Inflammatory macrophage treated with lipopolysaccharide for 4 hours (primary cell): ENCODE results near the gene PDZD2.

ENCODE experiments used
- DNase-seq: peaks from one replicate; pipeline ENCODE4 v3.0.0-alpha.2; 2020

The PDZD2 gene

DNA sequence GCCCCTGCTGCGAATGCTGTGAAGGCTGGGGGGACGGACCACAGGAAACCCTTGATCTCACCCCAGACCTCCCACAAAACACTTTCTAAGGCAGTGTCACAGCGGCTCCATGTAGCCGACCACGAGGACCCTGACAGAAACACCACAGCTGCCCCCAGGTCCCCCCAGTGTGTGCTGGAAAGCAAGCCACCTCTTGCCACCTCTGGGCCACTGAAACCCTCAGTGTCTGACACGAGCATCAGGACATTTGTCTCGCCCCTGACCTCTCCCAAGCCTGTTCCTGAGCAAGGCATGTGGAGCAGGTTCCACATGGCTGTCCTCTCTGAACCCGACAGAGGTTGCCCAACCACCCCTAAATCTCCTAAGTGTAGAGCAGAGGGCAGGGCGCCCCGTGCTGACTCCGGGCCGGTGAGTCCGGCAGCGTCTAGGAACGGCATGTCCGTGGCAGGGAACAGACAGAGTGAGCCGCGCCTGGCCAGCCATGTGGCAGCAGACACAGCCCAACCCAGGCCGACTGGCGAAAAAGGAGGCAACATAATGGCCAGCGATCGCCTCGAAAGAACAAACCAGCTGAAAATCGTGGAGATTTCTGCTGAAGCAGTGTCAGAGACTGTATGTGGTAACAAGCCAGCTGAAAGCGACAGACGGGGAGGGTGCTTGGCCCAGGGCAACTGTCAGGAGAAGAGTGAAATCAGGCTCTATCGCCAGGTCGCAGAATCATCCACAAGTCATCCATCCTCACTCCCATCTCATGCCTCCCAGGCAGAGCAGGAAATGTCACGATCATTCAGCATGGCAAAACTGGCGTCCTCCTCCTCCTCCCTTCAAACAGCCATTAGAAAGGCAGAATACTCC, 450.4 kb downstream of the PDZD2 start:
- DNase-seq, result no peak

DNA sequence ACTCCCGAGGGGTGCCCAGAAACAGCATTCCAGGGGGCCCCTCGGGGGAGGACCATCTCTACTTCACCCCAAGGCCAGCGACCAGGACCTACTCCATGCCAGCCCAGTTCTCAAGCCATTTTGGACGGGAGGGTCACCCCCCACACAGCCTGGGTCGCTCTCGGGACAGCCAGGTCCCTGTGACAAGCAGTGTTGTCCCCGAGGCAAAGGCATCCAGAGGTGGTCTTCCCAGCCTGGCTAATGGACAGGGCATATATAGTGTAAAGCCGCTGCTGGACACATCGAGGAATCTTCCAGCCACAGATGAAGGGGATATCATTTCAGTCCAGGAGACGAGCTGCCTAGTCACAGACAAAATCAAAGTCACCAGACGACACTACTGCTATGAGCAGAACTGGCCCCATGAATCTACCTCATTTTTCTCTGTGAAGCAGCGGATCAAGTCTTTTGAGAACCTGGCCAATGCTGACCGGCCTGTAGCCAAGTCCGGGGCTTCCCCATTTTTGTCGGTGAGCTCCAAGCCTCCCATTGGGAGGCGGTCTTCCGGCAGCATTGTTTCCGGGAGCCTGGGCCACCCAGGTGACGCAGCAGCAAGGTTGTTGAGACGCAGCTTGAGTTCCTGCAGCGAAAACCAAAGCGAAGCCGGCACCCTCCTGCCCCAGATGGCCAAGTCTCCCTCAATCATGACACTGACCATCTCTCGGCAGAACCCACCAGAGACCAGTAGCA, 451.3 kb downstream of the PDZD2 start:
- no peak for DNase-seq

DNA sequence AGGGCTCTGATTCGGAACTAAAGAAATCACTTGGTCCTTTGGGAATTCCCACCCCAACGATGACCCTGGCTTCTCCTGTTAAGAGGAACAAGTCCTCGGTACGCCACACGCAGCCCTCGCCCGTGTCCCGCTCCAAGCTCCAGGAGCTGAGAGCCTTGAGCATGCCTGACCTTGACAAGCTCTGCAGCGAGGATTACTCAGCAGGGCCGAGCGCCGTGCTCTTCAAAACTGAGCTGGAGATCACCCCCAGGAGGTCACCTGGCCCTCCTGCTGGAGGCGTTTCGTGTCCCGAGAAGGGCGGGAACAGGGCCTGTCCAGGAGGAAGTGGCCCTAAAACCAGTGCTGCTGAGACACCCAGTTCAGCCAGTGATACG, 451.8 kb downstream of the PDZD2 start:
- no peak for DNase-seq

DNA sequence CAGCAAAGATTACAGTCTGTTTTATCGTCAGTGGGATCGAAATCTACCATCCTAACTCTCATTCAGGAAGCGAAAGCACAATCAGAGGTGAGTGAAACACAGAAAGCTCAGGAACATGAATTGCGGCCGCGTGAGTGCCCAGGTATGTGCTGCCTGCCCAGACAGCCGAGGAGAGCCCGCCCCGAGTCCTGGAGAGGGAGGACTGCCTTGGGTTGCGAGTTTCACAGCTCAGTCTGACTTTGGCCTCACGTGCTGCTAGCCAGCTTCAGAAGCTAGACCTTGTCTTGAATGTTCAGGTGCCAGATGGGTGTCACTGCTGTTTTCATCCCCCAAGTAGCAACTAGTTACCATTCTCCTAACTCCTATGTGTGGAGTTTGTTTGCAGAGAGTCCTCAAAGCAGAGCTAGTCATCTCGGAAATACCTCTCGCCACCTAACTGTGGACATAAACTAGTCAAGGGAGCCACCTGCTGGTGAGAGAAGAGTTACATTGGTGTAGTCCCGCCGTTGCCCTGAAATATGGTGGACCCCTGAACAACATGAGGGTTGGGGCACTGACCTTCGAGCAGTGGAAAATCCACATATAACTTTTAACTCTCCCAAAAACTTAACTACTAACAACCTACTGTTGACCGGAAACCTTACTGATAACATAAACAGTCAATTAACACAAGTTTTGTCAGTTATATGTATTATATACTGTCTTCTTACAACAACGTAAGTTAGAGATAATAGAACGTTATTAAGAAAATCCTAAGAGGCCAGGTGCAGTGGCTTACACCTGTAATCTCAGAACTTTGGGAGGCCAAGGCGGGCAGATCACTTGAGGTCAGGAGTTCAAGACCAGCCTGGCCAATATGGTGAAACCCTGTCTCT, 454.2 kb downstream of the PDZD2 start:
- peak; percentile 61 for DNase-seq

DNA sequence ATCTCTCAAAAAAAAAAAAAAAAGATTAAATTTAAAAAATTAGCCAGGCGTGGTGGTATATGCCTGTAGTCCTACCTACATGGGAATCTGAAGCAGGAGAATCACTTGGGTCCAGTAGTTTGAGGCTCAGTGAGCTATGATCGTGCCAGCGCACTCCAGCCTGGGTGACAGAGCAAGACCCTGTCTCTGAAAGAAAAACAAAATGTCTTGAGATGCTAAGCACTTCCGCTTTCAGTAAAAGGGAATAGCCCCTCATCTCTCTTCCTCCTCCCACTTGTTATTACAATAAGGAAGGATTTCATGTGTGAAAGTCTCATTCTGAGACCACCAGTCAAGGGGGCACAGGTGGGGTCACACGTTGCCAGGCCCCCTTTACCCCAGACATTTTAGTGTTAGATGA, 455.8 kb downstream of the PDZD2 start:
- DNase-seq, result no peak

DNA sequence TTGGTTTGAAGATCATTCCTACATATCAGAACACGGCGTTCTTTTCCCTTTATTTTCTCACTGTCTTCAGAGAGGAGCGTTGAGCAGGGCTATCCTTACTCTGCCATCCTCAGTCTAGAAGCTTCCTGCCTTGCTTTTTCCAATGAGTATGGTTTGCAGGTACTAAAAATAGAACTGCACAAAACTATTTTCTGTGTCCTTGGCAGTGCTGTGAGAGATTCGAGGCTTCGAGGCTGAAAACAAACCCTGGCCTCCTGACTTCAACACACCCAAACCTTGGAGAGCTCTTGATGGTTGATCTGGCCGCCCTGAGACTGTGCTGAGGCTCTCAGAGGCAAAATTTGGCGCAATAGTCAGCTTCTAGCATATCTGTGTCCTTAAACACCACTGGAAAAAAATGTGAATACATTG, 456.3 kb downstream of the PDZD2 start:
- no peak for DNase-seq

DNA sequence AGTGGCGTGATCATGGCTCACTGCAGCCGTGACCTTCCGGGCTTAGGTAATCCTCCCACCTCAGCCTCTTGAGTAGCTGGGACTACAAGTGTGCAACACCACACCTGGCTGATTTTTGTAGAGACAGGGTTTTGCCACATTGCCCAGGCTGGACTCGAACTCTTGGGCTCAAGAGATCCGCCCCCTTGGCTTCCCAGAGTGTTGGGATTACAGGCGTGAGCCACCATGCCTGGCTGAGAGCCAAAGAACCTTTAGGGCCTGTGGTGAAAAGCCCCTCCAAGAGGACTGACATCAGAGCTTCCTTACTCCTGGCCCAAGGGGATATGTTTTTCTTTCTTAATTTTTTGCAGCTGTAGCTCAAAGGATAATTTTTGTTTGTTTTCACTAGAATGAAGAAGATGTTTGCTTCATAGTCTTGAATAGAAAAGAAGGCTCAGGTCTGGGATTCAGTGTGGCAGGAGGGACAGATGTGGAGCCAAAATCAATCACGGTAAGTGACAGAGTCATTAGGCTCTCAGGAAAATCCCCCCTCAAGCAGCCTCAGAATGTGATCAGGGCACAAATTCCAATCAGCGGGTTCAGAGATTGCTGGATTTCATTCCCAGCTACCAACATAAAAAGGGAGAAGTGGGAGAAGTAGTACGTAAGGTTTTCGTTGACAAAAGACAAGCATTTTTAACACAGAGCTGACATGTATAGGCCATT, 458.1 kb downstream of the PDZD2 start:
- DNase-seq, result no peak

DNA sequence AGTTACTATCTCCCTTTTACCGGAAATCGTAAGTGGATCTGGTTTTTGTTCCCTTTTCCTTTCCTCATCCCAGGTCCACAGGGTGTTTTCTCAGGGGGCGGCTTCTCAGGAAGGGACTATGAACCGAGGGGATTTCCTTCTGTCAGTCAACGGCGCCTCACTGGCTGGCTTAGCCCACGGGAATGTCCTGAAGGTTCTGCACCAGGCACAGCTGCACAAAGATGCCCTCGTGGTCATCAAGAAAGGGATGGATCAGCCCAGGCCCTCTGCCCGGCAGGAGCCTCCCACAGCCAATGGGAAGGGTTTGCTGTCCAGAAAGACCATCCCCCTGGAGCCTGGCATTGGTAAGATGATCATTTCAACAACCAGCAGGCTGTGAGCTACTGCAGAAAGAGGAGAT, 459.4 kb downstream of the PDZD2 start:
- no peak for DNase-seq

DNA sequence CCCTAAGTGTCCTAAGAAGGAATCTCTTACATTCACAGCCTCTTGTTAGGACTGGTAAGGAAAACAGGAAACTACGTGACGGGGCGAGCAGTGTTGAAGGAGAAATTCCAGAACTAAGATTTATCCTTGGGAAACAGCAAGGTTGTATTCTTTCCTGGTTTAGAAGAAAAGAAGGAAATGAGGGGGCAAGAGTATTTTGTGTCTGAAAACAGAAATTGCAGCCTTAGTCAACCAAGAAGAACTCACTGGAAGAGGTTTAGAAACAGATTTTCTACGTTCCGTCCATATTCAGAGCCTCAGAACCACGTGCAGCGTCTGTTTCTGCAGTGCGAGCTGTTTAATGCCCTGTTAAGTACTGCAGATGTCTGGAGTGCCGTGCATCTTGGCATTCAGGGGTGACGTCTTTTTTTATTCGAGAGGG, 460.0 kb downstream of the PDZD2 start:
- DNase-seq, result no peak

DNA sequence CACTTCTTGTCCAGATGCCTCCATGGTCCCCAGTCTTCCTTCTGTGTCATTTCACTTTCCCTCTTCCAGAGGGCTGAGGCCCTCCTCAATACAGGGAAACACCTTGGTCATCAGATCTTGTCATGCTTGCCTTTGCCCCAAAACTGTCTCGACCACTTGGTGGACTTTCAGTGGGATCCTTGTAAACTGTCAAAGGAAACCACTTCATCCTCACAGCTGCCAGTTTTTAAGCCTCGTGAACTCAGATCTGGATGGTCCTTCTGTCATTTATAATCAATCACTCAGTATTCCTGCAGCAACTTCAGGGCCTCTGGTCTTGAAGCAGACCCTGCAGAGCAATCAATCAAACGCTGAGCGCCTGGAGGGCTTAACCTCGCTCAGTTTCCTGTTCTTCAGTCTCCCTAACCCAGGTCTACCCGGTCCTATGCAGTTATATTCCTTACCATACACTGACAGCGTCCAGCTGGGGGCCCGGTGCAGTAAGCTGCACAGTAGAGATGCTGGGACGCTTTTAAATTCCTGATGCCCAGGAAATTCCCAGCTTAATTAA, 460.6 kb downstream of the PDZD2 start:
- DNase-seq, result no peak

DNA sequence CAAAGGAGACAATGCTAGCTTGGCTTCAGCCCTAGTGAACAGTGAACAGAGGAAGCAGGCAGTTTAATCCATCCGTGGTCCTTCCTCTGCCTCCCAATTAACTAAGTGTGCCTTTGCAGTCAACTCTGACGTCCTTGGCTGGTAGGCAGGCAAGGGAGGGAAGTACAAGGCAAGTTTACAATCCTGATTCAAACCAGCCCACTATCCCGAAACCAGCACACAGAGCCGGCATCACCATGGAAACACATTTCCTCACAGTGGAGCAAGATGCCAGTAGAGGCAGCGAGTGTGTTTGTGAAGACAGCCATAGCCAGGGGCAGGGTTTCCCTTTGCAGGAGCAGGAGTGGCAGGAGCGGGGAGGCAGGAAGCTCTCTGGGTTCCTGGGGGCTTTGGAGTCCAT, 461.3 kb downstream of the PDZD2 start:
- no peak for DNase-seq

DNA sequence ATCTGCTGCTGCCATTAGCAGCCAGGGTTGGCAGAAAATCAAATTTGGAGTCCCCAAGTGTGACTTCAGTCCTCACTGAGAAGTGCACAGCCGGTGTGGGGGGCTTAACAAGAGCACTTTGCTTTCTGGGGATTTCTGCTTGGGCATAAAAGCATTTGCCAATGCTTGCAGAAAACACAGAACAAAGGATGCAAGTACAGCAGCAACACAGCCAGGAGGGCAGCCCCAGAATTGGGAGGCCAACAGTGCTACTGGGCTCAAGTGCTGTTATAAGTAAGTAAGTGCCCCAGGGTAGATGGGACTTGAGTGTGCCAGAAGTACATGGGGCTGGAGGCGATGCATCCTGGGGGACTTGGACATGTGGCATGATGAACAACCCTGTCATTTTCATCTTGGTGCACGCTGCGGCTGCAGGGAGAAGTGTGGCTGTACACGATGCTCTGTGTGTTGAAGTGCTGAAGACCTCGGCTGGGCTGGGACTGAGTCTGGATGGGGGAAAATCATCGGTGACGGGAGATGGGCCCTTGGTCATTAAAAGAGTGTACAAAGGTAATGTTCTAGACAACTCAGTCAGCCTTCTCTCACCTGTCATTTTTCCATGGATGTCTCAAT, 461.9 kb downstream of the PDZD2 start:
- DNase-seq, result no peak

DNA sequence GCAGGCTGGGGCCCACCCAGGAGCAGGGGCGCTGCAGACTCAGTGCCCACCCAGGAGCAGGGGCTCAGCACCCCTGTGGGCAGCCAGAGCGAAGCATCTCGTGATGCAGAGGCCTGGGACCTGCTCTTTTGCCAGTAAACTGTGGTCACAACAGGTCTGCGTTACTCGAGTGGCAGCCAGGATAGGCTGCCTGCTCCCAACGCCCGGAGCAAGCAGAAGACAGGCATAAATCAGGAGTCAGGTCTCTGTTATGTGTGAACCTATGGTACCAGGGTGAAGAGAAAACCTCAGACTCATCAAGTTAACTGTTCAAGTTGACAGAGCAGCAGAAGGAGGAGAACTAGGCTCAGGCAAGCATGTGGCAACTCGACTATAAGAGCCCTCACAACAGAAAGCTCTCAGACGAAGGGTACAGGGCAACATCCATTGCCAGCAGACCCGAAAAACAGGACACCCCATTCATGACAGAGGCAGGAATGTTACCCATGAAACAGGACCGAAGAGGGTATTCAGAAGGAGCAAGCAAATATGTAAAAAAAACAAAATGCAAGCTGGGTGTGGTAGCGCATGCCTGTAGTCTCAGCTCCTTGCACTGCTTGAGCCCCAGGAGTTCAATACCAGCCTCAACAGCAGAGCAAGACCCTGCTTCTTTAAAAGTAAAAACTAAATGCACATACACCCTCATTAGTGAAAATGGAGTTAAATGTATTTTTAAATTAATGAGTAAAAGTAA, 463.5 kb downstream of the PDZD2 start:
- no peak for DNase-seq

DNA sequence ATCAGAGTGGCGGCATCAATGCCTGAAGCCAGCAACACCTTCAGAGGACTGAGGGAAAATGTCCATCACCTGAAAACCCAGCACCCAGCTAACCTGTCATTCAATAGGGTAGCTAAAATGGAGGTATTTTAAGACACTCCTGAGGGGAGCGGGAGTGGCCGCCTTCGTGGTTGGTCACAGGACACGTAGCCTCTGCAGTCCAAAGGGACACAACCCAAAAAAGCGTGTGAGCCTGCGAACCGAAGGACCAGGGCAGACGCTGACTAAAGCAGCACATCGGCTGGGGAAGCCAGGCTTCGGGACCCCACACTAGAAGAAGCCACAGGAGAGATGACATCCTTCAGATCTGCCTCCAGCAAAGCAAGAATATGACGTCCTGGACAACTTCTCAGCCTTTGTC, 464.6 kb downstream of the PDZD2 start:
- no peak for DNase-seq

DNA sequence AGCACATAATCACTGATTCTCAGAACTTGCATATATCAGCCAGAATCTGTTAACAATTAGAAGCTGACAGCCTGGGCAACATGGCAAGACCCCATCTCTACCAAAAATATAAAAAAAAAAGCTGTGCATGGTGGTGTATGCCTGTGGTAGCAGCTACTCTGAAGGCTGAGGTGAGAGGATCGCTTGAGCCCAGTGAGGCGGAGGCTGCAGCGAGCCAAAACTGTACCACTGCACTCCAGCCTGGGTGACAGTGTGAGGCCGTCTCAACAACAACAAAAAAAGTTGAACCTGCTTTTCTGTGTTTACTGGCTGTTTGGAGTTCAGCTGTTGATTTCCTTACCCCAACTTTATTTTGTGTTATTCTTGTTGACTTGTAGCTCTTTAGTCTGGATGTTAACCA, 468.4 kb downstream of the PDZD2 start:
- DNase-seq, result no peak

DNA sequence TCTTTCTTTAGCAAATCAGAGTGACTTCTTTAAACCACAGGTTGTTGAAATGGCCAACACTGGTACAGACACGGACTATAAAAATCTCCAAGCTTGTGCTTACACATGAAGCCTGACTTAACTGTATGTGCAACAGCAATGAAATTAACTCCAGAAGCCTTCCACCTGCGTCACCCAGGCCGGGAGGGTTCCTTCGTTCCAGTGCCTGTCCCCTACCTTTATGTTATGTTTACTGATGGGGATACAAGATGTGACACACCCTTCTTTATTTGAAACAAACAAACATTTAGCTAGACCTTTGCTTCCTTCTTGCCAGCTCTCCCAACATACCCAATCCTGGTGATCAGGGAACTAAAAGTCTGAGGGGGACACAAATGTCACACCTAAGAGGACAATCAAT, 469.2 kb downstream of the PDZD2 start:
- no peak for DNase-seq

DNA sequence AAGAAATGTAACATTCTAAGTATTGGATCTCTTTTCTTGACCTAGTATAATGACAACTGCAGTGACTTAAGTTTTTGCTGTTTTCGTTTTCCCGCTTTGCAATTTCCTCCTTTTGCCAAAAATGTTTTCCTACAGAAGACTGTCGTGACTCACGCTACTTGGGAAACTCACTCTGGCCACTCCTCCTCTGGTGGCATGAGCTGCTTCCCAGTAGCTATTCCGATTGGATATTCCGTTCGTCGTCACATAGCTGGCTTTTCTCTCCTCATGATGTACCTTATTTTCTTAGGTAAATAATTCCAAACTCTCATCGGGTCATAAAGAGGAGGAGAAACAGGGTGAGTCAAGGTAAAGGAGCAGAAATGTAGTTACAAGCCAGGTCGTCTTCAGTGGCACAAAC, 470.3 kb downstream of the PDZD2 start:
- no peak for DNase-seq

DNA sequence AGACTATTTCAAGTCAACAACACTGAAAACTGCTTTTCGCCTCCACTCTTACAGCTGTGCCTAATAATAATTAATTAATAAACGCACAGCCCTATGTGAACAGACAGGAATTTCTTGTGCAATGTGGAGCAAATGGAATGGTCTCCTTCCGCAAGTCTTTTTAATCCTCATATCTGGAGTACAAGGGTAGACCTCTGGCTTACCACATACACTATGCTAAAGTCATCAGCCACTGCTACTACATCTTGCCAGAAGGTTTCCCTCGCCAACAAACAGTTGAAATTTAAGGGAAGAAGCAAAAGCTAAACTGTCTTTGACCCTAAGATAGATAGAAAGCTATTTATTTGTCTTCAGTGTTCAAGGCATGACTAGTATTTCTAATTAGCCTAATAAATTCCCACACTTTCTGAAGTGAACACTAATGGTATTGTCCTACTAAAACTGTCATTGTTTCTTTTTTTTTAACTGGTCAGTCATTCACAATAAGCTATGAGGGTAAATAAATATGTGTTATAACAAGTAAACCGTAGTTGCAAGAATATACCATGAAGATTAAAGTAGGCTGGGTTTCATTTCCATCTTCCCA, 471.3 kb downstream of the PDZD2 start:
- no peak for DNase-seq

DNA sequence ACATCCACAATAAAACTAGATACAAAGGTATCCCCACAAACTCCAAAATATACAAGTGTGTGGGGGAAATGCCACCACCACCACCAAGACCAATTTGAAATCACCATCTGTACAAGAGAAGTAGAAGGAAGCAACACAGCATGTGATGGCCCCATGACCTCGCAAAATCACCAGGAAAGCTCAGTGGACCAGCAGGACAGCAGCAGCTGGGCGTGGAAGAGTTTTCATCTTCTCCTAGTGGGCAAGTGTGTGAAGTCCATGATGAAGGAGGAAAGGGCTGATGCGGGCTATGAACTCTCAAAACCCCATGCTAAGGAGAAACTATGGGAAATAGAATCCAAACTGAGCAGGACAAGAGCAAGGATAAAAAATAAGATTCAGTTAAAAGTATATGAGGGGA, 477.1 kb downstream of the PDZD2 start:
- DNase-seq, result peak; percentile 37

DNA sequence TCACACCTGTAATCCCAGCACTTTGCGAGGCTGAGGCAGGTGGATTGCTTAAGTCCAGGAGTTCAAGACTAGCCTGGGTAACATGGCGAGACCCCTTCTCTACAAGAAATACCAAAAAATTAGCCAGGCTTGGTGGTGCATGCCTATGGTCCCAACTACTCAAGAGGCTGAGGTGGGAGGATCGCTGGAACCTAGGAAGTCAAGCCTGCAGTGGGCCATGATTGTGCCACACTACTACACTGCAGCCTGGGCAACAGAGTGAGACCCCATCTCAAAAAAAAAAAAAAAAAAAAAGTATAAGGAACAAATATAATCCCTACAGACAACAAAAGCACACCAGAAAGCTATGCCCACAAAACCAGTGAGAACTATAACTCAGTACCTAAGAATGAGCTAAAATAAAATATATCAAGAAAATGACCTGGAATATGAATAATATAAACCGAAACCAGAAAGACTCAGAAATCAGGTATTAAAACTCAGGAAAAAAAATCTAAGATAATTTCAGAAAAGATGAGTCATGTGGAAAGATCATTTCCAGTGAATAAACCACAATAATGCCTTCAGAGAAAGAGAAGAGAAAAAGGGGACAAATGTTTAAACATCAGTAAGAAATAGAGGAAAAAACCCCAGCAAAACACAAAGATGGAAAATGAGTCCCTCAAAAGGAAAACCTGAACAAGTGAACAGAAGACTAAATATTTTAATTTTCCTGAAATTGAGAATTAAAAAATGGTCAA, 477.8 kb downstream of the PDZD2 start:
- no peak for DNase-seq
